SJCRH30 (cell line): Measurements from ENCODE around the gene SERPINA4. TPM values are rescaled to one million over a fixed set of nuclear protein-coding genes. Genes with fewer than 3 reads are reported as not detected.
"Not testable (repeated sequence)": the region's sequence is repeated elsewhere in the genome, so short reads cannot be mapped to it uniquely, and the experiment has no call there.

Experiments used
- DNase-seq, 2 experiments: peaks; one replicate each; pipeline ENCODE4 v3.0.0-alpha.2; 2015 to 2020
- H3K27ac ChIP-seq: fragments of 250-450 bp; sonication (Bioruptor Pico); 2 replicates; pipeline ENCODE4 v1.5.1; 2020; ENCODE audit warnings: mild to moderate bottlenecking, moderate library complexity
- H3K27me3 ChIP-seq: fragments of 250-450 bp; sonication (Bioruptor Pico); 2 replicates; pipeline ENCODE4 v1.5.1; 2020; ENCODE audit warnings: mild to moderate bottlenecking, moderate library complexity
- H3K36me3 ChIP-seq: fragments of 250-450 bp; sonication (Bioruptor Pico); 2 replicates; pipeline ENCODE4 v1.5.1; 2020; ENCODE audit warnings: mild to moderate bottlenecking, moderate library complexity
- H3K4me1 ChIP-seq: fragments of 250-450 bp; sonication (Bioruptor Pico); 2 replicates; pipeline ENCODE4 v1.5.1; 2020; ENCODE audit warnings: mild to moderate bottlenecking, moderate library complexity
- H3K4me3 ChIP-seq: fragments of 250-450 bp; sonication (Bioruptor Pico); 2 replicates; pipeline ENCODE4 v1.5.1; 2020; ENCODE audit warnings: mild to moderate bottlenecking, moderate library complexity
- H3K9me3 ChIP-seq: fragments of 250-450 bp; sonication (Bioruptor Pico); replicated peaks from 2 replicates; pipeline ENCODE4 v1.5.1; 2020; ENCODE audit warnings: mild to moderate bottlenecking, moderate library complexity
- total RNA-seq: library from RNA; depleted of rRNA; stranded (reverse); fragments of >200 nt; shearing (Covaris generic); gene quantifications from 2 replicates; pipeline ENCODE4 v1.2.3, GENCODE V29; 2014

The SERPINA4 gene
- total RNA-seq, 1 experiment from 2014 or later = not detected

- Histone ChIP-seq H3K27me3 (no peaks in the 10 kb centered on the region), H3K4me3 (no peak overlapping the region), H3K4me1 (no peaks in the 10 kb centered on the region), H3K9me3 (no peaks in the 10 kb centered on the region), H3K27ac (no peak overlapping the region), H3K36me3 (no peaks in the 10 kb centered on the region)
- DNase-seq = no peak
Observed at GRCh38 chr14:94570440-94570839, 9.2 kb downstream of the SERPINA4 start.

GRCh38 chr14:94571395-94571794 lies 10.2 kb downstream of the SERPINA4 start:
- Histone ChIP-seq H3K27me3 (no peaks in the 10 kb centered on the region), H3K9me3 (no peaks in the 10 kb centered on the region), H3K4me3 (no peak overlapping the region), H3K27ac (no peak overlapping the region), H3K36me3 (no peaks in the 10 kb centered on the region), H3K4me1 (no peaks in the 10 kb centered on the region)
- DNase-seq = no peak

DNA sequence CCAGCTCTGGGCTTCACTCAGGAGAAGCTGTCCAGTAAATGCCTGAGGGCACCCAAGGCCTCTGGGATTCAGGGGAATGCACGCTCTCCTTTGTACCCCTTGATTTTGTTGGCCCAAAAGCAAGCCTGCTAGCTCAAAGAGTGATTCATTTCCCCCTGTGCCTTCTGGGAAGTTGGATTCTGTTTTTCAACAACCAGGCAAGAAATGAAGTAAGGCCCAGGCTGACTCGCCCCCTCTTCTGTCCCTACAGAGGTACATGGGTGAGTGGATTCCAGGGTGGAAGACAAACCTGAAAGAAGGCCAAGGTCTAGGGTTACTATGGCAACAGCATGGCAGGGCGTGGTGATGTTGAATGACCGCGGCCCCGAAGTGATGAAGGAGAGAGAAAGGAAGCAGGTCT lies 10.7 kb downstream of the SERPINA4 start:
- H3K9me3 ChIP-seq = no peaks in the 10 kb centered on the region
- no peaks in the 10 kb centered on the region for H3K4me1 ChIP-seq
- no peak overlapping the region for H3K4me3 ChIP-seq
- no peaks in the 10 kb centered on the region for H3K36me3 ChIP-seq
- no peaks in the 10 kb centered on the region for H3K27me3 ChIP-seq
- H3K27ac ChIP-seq = no peak overlapping the region
- no peak for DNase-seq

DNA sequence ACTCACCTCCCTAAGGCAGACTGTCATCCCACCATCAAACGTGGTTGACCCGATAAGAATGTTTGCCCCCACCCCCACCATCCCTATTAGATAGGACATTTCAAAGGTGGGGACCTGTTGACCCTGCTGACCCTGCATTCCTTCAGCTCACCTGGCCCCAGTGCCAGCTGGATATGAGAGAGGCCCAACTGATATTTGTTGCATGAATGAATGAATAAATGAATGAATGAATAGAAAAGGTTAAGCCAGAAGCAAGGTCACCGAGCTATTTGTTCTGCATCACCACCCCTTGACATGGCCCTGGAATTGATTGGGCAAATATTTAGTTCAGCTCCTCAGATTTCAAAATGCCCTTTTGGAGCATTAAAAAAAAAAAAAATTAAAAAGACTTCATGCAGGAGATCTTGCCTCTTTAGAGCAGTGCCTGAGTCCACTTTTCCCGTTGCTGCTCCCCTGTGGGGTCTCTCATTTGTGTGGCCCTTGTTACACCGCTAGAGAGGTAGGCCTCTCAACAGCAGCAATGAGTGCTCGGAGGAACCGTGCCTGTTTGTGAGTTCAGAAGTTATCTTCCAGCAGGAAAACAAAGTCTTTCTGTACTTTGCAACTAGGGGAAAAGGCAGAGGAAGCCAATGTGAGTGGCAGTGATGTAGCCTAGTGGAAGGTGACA lies 11.5 kb downstream of the SERPINA4 start:
- no peaks in the 10 kb centered on the region for H3K36me3 ChIP-seq
- no peak overlapping the region for H3K4me3 ChIP-seq
- no peaks in the 10 kb centered on the region for H3K27me3 ChIP-seq
- no peaks in the 10 kb centered on the region for H3K9me3 ChIP-seq
- H3K27ac ChIP-seq = no peak overlapping the region
- no peak for DNase-seq
- no peaks in the 10 kb centered on the region for H3K4me1 ChIP-seq

DNA sequence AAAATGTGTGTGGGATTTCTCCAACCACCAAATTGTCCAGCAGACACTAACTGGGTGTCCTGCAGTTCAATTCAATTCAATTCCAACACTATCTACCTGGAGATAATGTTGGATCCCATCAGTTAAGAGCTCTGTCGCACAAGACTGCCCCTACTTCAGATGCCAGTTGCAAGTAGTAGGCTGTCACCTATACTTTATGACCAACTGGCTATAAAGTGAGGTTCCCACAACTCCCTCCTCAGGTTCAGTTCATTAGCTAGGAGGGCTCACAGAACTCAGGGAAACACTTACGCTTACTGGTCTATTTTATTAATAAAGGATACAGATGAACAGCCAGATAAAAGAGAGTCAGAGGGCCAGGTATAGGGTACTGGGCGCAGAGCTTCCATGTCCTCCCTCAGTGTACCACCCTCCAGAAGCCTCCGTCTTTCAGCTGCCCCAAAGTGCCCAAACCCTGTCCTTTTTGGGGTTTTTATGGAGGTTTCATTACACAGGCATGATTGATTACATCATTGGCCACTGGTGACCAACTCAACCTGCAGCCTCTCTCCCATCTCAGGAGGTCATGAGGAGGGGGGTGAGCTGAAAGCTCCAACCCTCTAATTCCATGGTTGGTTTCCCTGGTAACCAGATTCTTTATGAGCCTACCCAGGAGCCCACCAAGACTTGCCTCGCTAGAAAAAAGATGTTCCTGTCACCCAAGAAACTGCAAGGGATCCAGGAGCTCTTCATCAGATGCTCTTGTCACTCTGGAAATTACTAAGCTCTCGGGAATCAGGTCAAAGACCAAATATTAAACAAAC lies 12.4 kb downstream of the SERPINA4 start:
- no peak for DNase-seq
- Histone ChIP-seq H3K4me1 (no peaks in the 10 kb centered on the region), H3K27ac (no peak overlapping the region), H3K4me3 (no peak overlapping the region), H3K27me3 (no peaks in the 10 kb centered on the region), H3K36me3 (no peaks in the 10 kb centered on the region), H3K9me3 (no peaks in the 10 kb centered on the region)

DNA sequence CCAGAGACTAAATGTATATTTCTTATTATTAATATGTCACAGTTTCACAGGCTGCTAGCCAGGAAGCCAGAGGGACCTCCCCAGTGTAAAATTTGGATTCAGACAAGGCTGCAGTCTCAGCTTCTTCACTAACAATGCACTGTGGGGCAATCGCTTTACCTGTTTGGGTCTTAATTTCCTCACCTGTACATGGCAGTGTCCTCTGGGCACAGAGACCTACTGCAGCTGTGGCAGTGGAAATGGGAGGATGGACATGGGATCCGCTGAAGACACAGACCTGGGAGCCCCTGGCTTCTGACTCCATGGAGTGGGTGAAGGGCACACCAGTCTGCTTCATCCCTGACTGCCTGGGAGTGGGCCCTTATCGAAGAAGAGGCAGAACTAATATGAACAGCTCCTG lies 13.1 kb downstream of the SERPINA4 start:
- Histone ChIP-seq H3K4me1 (no peaks in the 10 kb centered on the region), H3K27me3 (no peaks in the 10 kb centered on the region), H3K9me3 (no peaks in the 10 kb centered on the region), H3K27ac (no peak overlapping the region), H3K4me3 (no peak overlapping the region), H3K36me3 (no peaks in the 10 kb centered on the region)
- DNase-seq = no peak

DNA sequence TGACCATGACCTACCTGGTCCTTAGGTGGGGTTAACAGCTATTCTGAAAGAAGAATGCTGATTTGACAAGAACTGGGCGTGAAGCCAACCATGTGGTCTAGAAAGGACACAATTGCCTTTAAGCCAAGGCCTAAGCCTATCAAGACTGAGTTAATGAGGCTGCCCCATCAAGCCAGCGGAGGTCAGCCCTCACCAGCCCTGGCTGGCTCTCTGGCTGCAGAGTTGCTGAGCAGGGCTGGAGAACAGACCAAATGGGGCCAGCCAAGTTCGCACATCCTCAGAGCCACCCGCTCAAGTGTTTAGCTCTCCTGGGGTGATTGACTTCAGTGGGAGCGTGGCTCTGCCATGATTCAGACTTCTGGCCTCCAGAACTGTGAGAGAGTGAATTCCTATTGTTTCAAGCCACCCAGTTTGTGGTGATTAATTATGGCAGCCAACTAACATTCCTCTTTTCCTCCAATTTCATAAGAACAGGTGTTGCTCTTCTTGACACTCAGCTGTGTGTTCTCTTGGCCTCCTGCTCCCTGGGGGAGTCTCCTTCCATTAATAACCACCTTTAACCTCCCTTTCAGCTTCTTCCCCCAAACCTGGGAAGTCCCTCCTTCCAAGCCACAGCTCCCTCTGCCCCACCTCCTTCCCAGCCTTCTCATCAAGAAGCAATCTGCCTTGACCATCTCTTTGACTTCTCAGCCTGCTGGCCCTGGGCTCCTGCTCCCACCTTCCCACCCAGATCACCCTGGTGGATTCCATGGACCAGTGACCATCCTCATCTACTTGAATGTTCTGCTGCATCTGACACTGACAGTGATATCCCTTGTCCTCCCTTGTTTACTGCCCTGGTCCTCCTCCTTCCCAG lies 14.7 kb downstream of the SERPINA4 start:
- DNase-seq = peak in 1 of 2 experiments; percentile 4
- H3K9me3 ChIP-seq = no peaks in the 10 kb centered on the region
- H3K4me3 ChIP-seq = no peak overlapping the region
- H3K27ac ChIP-seq = no peak overlapping the region
- no peaks in the 10 kb centered on the region for H3K4me1 ChIP-seq
- H3K36me3 ChIP-seq = no peaks in the 10 kb centered on the region
- H3K27me3 ChIP-seq = no peaks in the 10 kb centered on the region

DNA sequence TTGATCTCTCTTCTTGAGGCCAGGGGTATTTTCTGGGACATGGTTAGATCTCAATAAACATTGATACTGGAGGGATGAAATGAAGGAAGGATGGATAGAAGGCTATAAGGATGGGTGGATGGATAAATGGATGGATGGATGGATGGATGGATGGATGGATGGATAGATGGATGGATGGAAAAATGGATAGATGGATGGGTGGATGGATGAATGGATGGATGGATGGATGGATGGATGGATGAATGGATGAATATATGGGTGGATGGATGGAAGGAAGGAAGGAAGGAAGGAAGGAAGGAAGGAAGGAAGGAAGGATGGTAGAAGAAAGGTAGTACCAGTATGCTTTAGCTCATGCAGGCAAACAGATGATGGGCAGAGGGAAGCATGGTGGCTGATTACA lies 16.2 kb downstream of the SERPINA4 start:
- H3K36me3 ChIP-seq, DNase-seq, H3K4me3 ChIP-seq, H3K4me1 ChIP-seq, H3K27me3 ChIP-seq, H3K27ac ChIP-seq, H3K9me3 ChIP-seq: not testable (repeated sequence)

- H3K27ac ChIP-seq = no peak overlapping the region
- H3K9me3 ChIP-seq = no peaks in the 10 kb centered on the region
- no peak for DNase-seq
- H3K27me3 ChIP-seq = no peaks in the 10 kb centered on the region
- no peaks in the 10 kb centered on the region for H3K36me3 ChIP-seq
- H3K4me3 ChIP-seq = no peak overlapping the region
- no peaks in the 10 kb centered on the region for H3K4me1 ChIP-seq
Observed at GRCh38 chr14:94578712-94579111, 17.5 kb downstream of the SERPINA4 start.

- Histone ChIP-seq H3K4me1 (no peaks in the 10 kb centered on the region), H3K4me3 (no peak within 1 kb of the TSS), H3K9me3 (no peaks in the 10 kb centered on the region), H3K36me3 (no peaks in the 10 kb centered on the region), H3K27ac (no peak within 1 kb of the TSS), H3K27me3 (no peaks in the 10 kb centered on the region)
- peak; percentile 44 to 46 for DNase-seq
Observed at GRCh38 chr14:94581127-94581999, 20.1 kb downstream of the SERPINA4 start, which contains the start of gene SERPINA5. Gene SERPINA5 (plus strand): TSS chr14:94581426. CDS start chr14:94587363, 5,937 bp downstream.

GRCh38 chr14:94582199-94582750 lies 21.0 kb downstream of the SERPINA4 start:
- no peak overlapping the region for H3K4me3 ChIP-seq
- H3K9me3 ChIP-seq = no peaks in the 10 kb centered on the region
- no peak overlapping the region for H3K27ac ChIP-seq
- H3K36me3 ChIP-seq = no peaks in the 10 kb centered on the region
- H3K27me3 ChIP-seq = no peaks in the 10 kb centered on the region
- no peak for DNase-seq
- H3K4me1 ChIP-seq = no peaks in the 10 kb centered on the region

DNA sequence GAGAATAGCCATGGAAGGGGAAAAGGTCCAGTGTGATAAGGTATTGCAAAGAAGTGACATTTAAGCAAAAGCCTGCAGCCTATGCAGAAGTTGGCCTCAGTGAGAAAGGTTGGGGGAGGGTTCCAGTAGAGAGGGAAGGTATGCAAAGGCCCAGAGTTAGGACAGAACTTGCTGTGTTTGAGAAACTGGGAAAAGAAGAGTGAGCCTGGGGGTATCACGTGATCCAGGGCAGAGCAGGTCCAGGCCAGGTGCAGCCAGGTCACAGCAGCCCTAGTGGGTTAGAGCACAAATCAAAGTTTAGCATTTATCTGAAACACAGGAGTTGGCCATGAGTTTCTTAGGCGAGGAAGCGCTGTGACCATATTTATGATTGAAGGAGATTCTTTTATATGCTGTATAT lies 21.6 kb downstream of the SERPINA4 start:
- H3K9me3 ChIP-seq = no peaks in the 10 kb centered on the region
- no peaks in the 10 kb centered on the region for H3K36me3 ChIP-seq
- H3K4me1 ChIP-seq = no peaks in the 10 kb centered on the region
- DNase-seq = no peak
- H3K27ac ChIP-seq = no peak overlapping the region
- no peaks in the 10 kb centered on the region for H3K27me3 ChIP-seq
- no peak overlapping the region for H3K4me3 ChIP-seq

- DNase-seq = no peak
Observed at GRCh38 chr14:94583557-94583956, 22.3 kb downstream of the SERPINA4 start.

More at GRCh38 chr14:94583557-94583956, 22.3 kb downstream of the SERPINA4 start:
- Histone ChIP-seq H3K27me3 (no peaks in the 10 kb centered on the region), H3K9me3 (no peaks in the 10 kb centered on the region), H3K27ac (no peak overlapping the region), H3K36me3 (no peaks in the 10 kb centered on the region), H3K4me1 (no peaks in the 10 kb centered on the region), H3K4me3 (no peak overlapping the region)
